Muscle of leg (tissue), 11 donors: Measurements from ENCODE around the gene DOCK3. TPM values are rescaled to one million over a fixed set of nuclear protein-coding genes. Genes with fewer than 3 reads are reported as not detected.
"Not testable (repeated sequence)": the region's sequence is repeated elsewhere in the genome, so short reads cannot be mapped to it uniquely, and the experiment has no call there.

Experiments
- DNase-seq: peaks from one replicate; pipeline ENCODE4 v3.0.0; 2013
- H3K27ac ChIP-seq: one replicate; pipeline ENCODE4 v1.5.1; 2013; ENCODE audit warnings: mild to moderate bottlenecking, low read length, control low read depth
- H3K27me3 ChIP-seq: one replicate; pipeline ENCODE4 v1.6.1; 2013; ENCODE audit warnings: low read length; ENCODE audit not compliant: control insufficient read depth, insufficient read depth
- H3K36me3 ChIP-seq: one replicate; pipeline ENCODE4 v1.6.1; 2013; ENCODE audit warnings: low read length; ENCODE audit not compliant: control insufficient read depth, insufficient read depth
- H3K4me1 ChIP-seq: one replicate; pipeline ENCODE4 v1.6.1; 2013; ENCODE audit warnings: low read length; ENCODE audit not compliant: control insufficient read depth, insufficient read depth
- H3K4me3 ChIP-seq: one replicate; pipeline ENCODE4 v1.5.1; 2013; ENCODE audit warnings: low read length, control low read depth
- H3K9me3 ChIP-seq: replicated peaks from 2 replicates; pipeline ENCODE4 v1.6.1; 2013; ENCODE audit warnings: low read depth, low read length; ENCODE audit not compliant: control insufficient read depth
- WGBS: methylation state at CpG from one replicate; pipeline ENCODE4 v1.1.5; 2013; ENCODE audit warnings: missing lambda C conversion rate; ENCODE audit not compliant: insufficient coverage; 5-methylcytosine and 5-hydroxymethylcytosine counted together
- polyA plus RNA-seq, 8 donors: library from polyadenylated mRNA; unstranded; fragments of 120-200 nt; gene quantifications; one replicate each; pipeline versions ENCODE4 v1.2.1 to v1.2.3, GENCODE V29; 2013; ENCODE audit warnings: inconsistent platforms in 1 of 8, low replicate concordance in 1 of 8; ENCODE audit not compliant: insufficient read length in 8 of 8, insufficient read depth in 1 of 8
- total RNA-seq: library from RNA; stranded (reverse); fragments of 120-200 nt; gene quantifications from one replicate; pipeline ENCODE4 v1.2.4, GENCODE V29; 2013

Gene DOCK3
- total and polyA plus RNA-seq, 9 donors, result 0.08 to 0.48 (median 0.17) TPM

GRCh38 chr3:50675179-50676030 lies 678 bp downstream of the DOCK3 start:
- no peak for DNase-seq
- Histone ChIP-seq H3K27me3 (peaks cover 56% of the 10 kb centered on the region), H3K36me3 (no peaks in the 10 kb centered on the region), H3K27ac (no peak overlapping the region), H3K9me3 (no peaks in the 10 kb centered on the region), H3K4me1 (peaks cover 5% of the 10 kb centered on the region), H3K4me3 (no peak overlapping the region)
- 0% methylated on average over 38 of the region's 65 CpGs for WGBS

DNA sequence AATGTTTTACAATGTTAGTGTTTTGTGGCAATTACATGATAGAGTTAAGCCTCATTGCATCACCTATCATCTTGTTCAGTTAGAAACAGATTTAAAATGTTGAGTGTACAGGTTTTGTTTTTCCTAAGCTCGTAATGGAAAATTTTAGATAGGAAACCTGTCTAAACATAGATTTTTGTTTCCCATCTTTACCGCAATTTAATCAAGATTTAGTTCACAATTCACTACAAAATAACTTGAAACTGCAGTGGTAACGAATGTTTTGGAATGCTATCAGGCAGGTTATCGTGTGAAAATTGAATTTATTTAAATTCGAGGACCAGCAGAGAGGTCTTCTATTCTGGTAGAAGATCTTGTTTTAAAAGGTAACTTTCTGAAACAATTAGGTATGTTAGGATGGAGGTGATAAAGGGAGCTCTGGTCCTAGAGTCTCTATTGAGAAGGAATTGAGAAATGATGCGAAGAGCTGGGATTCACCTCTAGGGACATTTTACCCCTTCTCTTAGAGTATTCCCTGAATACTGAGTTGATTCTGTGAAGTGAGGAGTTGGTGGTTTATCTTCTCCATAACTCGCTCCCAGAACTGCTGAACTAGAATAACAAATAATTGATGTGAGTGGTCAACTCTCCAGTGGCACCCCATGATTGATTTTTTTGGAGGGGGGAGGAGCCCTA lies 1.4 kb downstream of the DOCK3 start:
- Histone ChIP-seq H3K27me3 (peaks cover 53% of the 10 kb centered on the region), H3K27ac (no peak overlapping the region), H3K4me3 (no peak overlapping the region), H3K4me1 (peaks cover 5% of the 10 kb centered on the region), H3K36me3 (no peaks in the 10 kb centered on the region), H3K9me3 (no peaks in the 10 kb centered on the region)
- WGBS, result 80% methylated on average over 1 of the region's 7 CpGs
- DNase-seq, result no peak

GRCh38 chr3:50687127-50687751 lies 12.5 kb downstream of the DOCK3 start:
- no peak for DNase-seq
- Histone ChIP-seq H3K27me3 (peaks cover 2% of the 10 kb centered on the region), H3K9me3 (no peaks in the 10 kb centered on the region), H3K4me1 (no peaks in the 10 kb centered on the region), H3K36me3 (no peaks in the 10 kb centered on the region), H3K4me3 (no peak overlapping the region), H3K27ac (no peak overlapping the region)
- WGBS, result 93% methylated on average over 2 of the region's 7 CpGs

DNA sequence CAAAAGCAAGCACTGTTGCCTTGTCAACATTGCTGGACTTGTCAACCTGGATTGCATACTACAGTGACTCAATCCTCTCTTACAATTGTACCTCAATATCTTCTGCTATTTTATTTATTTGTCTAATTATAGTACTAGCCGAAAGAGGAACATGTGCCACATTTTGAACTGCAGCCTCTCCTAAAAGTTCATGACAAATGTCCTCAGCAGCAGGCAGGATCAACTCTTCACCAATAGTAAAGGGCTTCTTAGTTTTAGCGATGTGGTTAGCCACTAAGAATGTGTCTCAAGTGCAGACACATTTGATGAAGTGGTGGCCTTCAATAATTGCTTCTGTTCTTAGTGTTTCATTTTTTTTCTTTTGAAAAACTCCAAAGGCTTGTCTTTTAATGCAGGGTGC lies 13.2 kb downstream of the DOCK3 start:
- no peaks in the 10 kb centered on the region for H3K36me3 ChIP-seq
- no CpG with 5 or more reads among the region's 2 CpGs for WGBS

GRCh38 chr3:50688602-50689001 lies 13.9 kb downstream of the DOCK3 start:
- WGBS, result 64% methylated on average over 2 of the region's 4 CpGs
- not testable (repeated sequence) for H3K4me1 ChIP-seq, H3K9me3 ChIP-seq, H3K4me3 ChIP-seq, H3K27ac ChIP-seq, DNase-seq, H3K36me3 ChIP-seq, H3K27me3 ChIP-seq

More for the DNA sequence above, 13.2 kb downstream of the DOCK3 start:
- Histone ChIP-seq H3K27me3 (no peaks in the 10 kb centered on the region), H3K4me1 (no peaks in the 10 kb centered on the region), H3K4me3 (no peak overlapping the region), H3K9me3 (no peaks in the 10 kb centered on the region), H3K27ac (no peak overlapping the region)
- DNase-seq, result no peak

GRCh38 chr3:50689558-50689957 lies 14.8 kb downstream of the DOCK3 start:
- H3K9me3 ChIP-seq, result no peaks in the 10 kb centered on the region
- no CpG with 5 or more reads among the region's 6 CpGs for WGBS
- H3K4me1 ChIP-seq, result no peaks in the 10 kb centered on the region
- DNase-seq, result no peak
- H3K36me3 ChIP-seq, result no peaks in the 10 kb centered on the region
- no peak overlapping the region for H3K27ac ChIP-seq
- no peak overlapping the region for H3K4me3 ChIP-seq
- no peaks in the 10 kb centered on the region for H3K27me3 ChIP-seq

- Histone ChIP-seq H3K9me3 (peaks cover 4% of the 10 kb centered on the region), H3K4me1 (no peaks in the 10 kb centered on the region), H3K27ac (no peak overlapping the region), H3K27me3 (peaks cover 3% of the 10 kb centered on the region), H3K4me3 (no peak overlapping the region), H3K36me3 (no peaks in the 10 kb centered on the region)
- no peak for DNase-seq
- 83% methylated on average over 1 of the region's 2 CpGs for WGBS
Measured at GRCh38 chr3:50695031-50695430, 20.3 kb downstream of the DOCK3 start.

DNA sequence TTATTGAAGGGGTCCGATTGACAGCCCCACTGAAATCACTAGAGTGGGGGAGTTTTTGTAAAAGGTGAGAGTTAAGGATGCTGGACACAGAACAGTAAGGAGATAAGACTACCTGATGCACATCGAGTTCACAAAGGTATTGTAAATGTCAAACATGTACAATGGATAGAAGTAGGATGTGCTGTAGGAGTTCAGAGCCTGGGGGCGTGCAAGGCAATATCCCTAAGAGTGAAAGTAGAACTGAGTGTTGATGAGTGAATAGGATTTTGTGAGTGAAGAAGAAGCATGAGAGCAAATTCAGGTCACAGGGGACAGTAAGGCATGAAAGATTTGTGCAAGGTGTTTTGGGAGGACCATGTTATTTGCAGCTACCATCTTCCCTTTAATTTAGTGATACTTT lies 21.5 kb downstream of the DOCK3 start:
- H3K9me3 ChIP-seq, result peaks cover 4% of the 10 kb centered on the region
- H3K27ac ChIP-seq, result no peak overlapping the region
- no peaks in the 10 kb centered on the region for H3K36me3 ChIP-seq
- peaks cover 3% of the 10 kb centered on the region for H3K27me3 ChIP-seq
- 77% methylated on average over 3 of the region's 3 CpGs for WGBS
- no peak for DNase-seq
- no peak overlapping the region for H3K4me3 ChIP-seq
- no peaks in the 10 kb centered on the region for H3K4me1 ChIP-seq

GRCh38 chr3:50698269-50698668 lies 23.5 kb downstream of the DOCK3 start:
- H3K4me1 ChIP-seq, result no peaks in the 10 kb centered on the region
- no peak for DNase-seq
- WGBS, result no CpG with 5 or more reads among the region's 2 CpGs
- H3K36me3 ChIP-seq, result no peaks in the 10 kb centered on the region
- H3K9me3 ChIP-seq, result peaks cover 4% of the 10 kb centered on the region
- no peak overlapping the region for H3K4me3 ChIP-seq
- no peak overlapping the region for H3K27ac ChIP-seq
- peaks cover 3% of the 10 kb centered on the region for H3K27me3 ChIP-seq

- DNase-seq, result peak; percentile 1
- H3K9me3 ChIP-seq, result no peaks in the 10 kb centered on the region
- H3K4me1 ChIP-seq, result no peaks in the 10 kb centered on the region
- no peaks in the 10 kb centered on the region for H3K36me3 ChIP-seq
- H3K4me3 ChIP-seq, result no peak overlapping the region
- no CpG with 5 or more reads among the region's 4 CpGs for WGBS
- H3K27ac ChIP-seq, result no peak overlapping the region
- H3K27me3 ChIP-seq, result no peaks in the 10 kb centered on the region
Measured at GRCh38 chr3:50708620-50709019, 33.9 kb downstream of the DOCK3 start.
